HG03565 (cell line): ENCODE measurements around the gene SCG3.

Experiments used
- ATAC-seq: cut with Tn5 transposase; IDR thresholded peaks from one replicate; pipeline ENCODE4 v1.9.1; 2021; ENCODE audit warnings: mild to moderate bottlenecking, moderate library complexity; ENCODE audit not compliant: unreplicated experiment

The SCG3 gene

GRCh38 chr15:51726302-51727073 is 45.2 kb downstream of the SCG3 start:
- ATAC-seq, result peak; percentile 86

- ATAC-seq, result no peak
Measured at GRCh38 chr15:51727141-51727897, 46.0 kb downstream of the SCG3 start.

GRCh38 chr15:51731549-51732267 is 50.4 kb downstream of the SCG3 start:
- ATAC-seq, result peak; percentile 48

DNA sequence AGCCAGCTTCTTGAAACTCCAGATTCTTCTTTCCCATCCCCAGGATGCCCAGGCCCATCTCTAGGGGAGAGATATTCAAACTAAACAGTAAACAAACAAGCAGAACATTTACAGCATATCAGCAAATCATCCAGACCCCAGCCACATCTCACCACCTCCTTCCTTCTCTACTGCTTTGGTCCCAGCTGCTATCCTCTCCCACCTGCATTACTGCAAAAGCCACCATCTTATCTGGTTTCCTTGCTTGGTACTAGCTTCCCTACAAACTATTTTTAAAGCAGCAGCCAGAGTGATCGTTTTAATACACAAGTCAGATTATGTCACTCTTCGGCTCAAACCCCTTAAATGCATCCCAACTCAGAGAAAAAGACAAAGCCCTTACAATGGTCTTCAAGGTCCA is 51.3 kb downstream of the SCG3 start:
- no peak for ATAC-seq

DNA sequence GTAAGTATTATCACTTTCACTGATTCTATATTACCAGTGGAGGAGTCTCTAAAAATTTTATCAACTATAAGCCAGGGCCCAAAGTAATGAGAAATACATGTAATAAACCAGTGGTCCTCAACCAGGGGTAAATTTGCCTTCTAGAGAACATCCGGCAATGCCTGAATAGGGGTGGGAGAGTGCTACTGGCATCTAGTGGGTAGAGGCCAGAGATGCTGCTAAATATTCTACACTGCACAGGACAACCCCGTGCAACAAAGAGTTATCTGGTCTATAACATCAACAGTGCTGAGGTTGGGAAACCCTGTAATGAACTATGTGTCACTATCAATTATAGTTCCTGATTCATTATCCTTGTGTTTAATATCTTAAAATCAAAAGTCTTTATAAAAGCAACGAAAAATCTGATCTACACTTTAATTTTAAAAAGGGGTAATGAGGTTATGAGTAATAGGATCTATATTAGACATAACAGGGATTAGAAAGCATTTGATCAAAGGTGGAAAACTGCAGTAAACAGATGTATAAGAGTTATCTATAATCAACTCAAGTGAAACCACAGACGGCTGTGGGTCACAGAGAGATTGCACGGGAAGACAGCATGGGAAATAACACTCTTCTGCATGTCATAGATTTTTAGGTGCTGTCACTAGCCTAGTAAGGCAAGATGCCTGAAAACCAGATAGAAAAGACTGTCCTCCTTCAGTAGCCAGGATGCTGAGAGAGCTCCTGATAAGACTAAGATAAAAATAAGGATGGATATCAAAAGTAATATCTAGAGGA is 54.1 kb downstream of the SCG3 start:
- ATAC-seq, result no peak

GRCh38 chr15:51736069-51736468 is 54.8 kb downstream of the SCG3 start:
- no peak for ATAC-seq

- peak; percentile 8 for ATAC-seq
Measured at GRCh38 chr15:51736751-51737521, 55.6 kb downstream of the SCG3 start.

DNA sequence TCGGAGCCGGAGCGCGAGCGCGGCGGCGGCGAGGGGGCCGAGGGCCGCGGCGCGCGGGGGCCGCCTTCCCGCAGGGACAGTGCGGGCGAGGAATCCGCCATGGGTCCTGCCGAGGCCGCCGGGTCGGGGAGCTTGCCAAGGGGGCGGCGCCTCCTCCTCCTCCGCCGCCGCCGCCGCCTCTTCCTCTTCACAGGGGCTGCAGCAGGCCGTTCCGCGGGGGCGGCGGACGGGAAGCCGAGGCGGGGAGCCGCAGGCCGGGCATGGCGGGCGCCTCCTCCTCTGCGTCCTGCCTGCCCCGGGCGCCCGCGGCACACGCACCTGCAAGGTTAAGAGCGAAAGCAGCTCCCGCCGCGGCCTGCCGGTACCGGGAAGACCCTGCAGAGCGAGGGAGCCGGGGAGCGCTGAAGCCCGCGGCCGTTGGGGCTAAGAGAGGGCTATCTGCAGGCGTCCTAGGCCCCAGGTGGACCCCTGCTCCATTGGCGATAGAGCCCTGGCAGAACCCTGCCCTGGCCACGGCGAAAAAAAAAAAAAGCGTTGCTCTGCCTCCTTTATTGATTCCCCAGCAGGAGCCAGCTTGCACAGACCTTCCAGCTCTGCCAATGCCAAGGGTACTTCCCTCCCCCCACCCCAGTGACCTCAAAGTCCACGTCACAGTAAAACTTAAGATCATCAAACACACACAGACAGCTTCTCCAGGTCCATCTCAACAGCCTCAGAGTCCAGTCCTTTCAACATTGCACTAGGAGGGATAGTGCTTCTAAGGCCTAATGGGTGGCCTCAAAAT is 56.4 kb downstream of the SCG3 start, which contains the start of gene LYSMD2:
Gene LYSMD2, minus strand, starts transcription at position 134 of the 784 bp plus-strand sequence. Its CDS starts 33 bp downstream, at position 101.
- peak; percentile 36 for ATAC-seq

DNA sequence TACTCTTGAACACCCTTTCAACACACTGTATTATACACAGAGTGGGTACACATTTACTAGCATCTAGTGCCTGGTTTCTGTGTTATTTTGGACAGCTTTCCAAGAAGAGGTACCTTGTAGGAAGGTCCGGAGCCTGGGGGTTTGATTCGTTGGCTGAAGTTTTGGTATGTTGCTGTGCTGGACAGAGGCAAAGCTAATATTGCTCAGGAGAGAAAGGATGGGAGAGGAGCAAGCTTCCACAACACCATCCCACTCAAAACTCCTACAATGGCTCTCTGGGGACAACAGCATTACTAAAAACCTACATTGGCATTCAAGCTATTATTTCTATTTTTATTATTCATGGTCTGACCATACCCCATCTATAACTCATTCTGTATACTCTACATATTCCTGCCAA is 57.2 kb downstream of the SCG3 start:
- no peak for ATAC-seq

DNA sequence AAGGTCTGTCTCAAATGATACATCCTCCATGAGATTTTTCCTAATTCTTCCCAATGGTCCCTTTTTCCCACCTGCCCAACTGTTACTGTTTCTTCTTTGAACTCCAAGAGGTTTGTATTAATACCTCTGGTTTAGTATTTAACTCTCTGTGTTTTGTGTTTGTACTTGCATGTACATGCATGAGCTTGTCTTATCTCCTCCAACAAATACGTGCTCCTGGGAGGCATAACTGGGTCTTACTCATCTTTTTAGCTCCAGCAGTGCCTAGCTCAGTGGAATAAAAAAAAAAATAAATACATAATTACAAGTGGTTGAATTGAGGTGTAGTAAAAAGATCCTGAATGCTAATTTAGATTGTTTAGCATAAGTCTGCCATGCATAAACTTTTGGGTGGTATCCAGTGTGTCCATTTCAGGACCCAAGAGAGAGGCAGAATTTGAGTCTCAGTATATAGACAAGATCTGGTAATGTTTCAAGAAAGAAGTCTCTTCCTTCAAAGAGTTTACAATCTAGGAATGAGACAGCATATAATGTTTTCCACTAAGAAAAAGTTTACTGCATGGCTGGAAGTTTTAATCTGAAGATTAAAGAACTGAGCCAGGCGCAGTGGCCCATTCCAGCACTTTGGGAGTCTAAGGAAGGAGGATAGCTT is 57.9 kb downstream of the SCG3 start:
- no peak for ATAC-seq

GRCh38 chr15:51749307-51749706 is 68.0 kb downstream of the SCG3 start:
- ATAC-seq, result no peak

DNA sequence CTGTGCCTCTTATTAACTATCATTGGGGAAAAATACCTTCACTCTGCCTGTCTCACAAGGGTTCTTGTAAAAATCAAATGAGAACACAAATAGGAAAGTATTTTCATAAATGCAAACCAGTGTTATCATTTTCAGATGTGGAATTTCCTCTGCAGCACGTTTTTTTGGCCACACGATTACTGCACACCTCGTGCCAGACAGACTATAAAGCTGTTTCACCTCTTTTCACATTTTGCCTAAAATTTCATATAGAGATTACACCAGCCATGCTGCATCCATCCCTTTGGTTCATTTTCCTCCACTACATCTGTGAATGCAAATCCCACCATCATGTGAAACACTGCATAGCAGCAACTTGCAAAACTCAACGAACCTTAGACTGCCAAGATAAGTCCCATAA is 68.9 kb downstream of the SCG3 start:
- no peak for ATAC-seq

- peak; percentile 53 for ATAC-seq
Measured at GRCh38 chr15:51750792-51751696, 69.7 kb downstream of the SCG3 start, which contains the start of gene TMOD2. Gene TMOD2 (plus strand): TSS chr15:51751597. CDS start chr15:51766442, 14,845 bp downstream.

- peak; percentile 22 for ATAC-seq
Measured at GRCh38 chr15:51751697-51752683, 70.7 kb downstream of the SCG3 start.

- no peak for ATAC-seq
Measured at GRCh38 chr15:51752888-51753287, 71.6 kb downstream of the SCG3 start.

DNA sequence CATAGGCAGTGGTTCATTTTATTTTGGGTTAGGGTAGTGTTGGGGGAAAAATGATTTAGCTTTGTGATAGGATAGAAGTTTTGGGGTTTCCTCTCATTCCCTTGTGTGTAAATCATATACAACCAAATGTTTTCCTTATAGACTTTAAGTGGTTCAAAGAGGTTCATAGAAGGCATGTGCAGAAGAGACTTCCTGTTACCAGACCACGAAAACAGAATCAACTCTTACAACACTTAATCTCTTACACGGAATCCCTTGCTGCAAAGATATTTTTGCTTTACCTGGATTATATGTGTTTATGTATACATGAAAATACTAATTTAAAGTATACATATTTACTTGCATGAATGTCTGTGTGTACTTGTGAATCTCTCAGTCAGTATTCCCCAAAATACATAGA is 73.0 kb downstream of the SCG3 start:
- ATAC-seq, result no peak
